DND-41 (cell line): ENCODE data around the gene PRKCE.
A peak's percentile ranks its signal among the peaks of the same experiment; 100 is the strongest.

Experiments
- ATAC-seq: fragments of 200-7000 bp; cut with Tn5 transposase; 3 replicates; pipeline ENCODE4 v1.9.1; 2021; ENCODE audit warnings: low read depth; ENCODE audit not compliant: insufficient read depth
- DNase-seq: peaks from one replicate; pipeline ENCODE4 v3.0.0-alpha.2; 2020
- H2AFZ ChIP-seq: 2 replicates; pipeline ENCODE4 v1.6.0; 2012; ENCODE audit warnings: low read depth, low read length
- H3K27ac ChIP-seq: 2 replicates; pipeline ENCODE4 v1.5.1; 2012; ENCODE audit warnings: low read length, inconsistent platforms
- H3K27me3 ChIP-seq: fragments of 200-600 bp; sonication (generic); 2 replicates; pipeline ENCODE4 v1.6.0; 2012; ENCODE audit warnings: low read length, mild to moderate bottlenecking, inconsistent platforms; ENCODE audit not compliant: insufficient read depth, poor library complexity
- H3K36me3 ChIP-seq: 2 replicates; pipeline ENCODE4 v1.5.1; 2012; ENCODE audit warnings: low read length, inconsistent platforms; ENCODE audit not compliant: insufficient read depth
- H3K4me1 ChIP-seq: 2 replicates; pipeline ENCODE4 v1.5.1; 2012; ENCODE audit warnings: mild to moderate bottlenecking, low read length; ENCODE audit not compliant: insufficient read depth
- H3K4me2 ChIP-seq: 2 replicates; pipeline ENCODE4 v1.6.0; 2012; ENCODE audit warnings: mild to moderate bottlenecking, moderate library complexity, low read length, inconsistent platforms; ENCODE audit not compliant: insufficient read depth
- H3K4me3 ChIP-seq, 2 experiments: fragments of 200-600 bp in 1 of 2; shearing (Covaris generic) in 1 of 2; 2 replicates each; pipeline ENCODE4 v1.5.1; 2012 to 2016; ENCODE audit warnings: inconsistent platforms in 2 of 2, low read length in 2 of 2, mild to moderate bottlenecking in 2 of 2, low read depth in 1 of 2, moderate library complexity in 1 of 2
- H3K79me2 ChIP-seq: 2 replicates; pipeline ENCODE4 v1.6.0; 2012; ENCODE audit warnings: low read length, inconsistent platforms; ENCODE audit not compliant: insufficient read depth
- H3K9ac ChIP-seq: 2 replicates; pipeline ENCODE4 v1.6.0; 2012; ENCODE audit warnings: low read depth, mild to moderate bottlenecking, inconsistent platforms, low read length, moderate library complexity
- H3K9me3 ChIP-seq: 2 replicates; pipeline ENCODE4 v1.5.1; 2012; ENCODE audit warnings: low read length, moderate library complexity, mild to moderate bottlenecking, inconsistent platforms; ENCODE audit not compliant: insufficient read depth, severe bottlenecking
- H4K20me1 ChIP-seq: 2 replicates; pipeline ENCODE4 v1.6.0; 2012; ENCODE audit warnings: low read length; ENCODE audit not compliant: insufficient read depth
- CTCF ChIP-seq: IDR thresholded peaks from 2 replicates; pipeline ENCODE4 v1.5.1; 2012; ENCODE audit warnings: borderline replicate concordance, low read length, moderate library complexity, mild to moderate bottlenecking; ENCODE audit not compliant: poor library complexity, severe bottlenecking; ENCODE audit errors: extremely low read depth
- EZH2 ChIP-seq: IDR thresholded peaks from 3 replicates; pipeline ENCODE4 v1.6.1; 2012; ENCODE audit warnings: borderline replicate concordance, low read depth, mild to moderate bottlenecking, moderate library complexity, low read length, inconsistent platforms; ENCODE audit not compliant: severe bottlenecking

Gene PRKCE

GRCh38 chr2:45649858-45650811, 1.3 kb upstream of the PRKCE start:
- Histone ChIP-seq H2AFZ (peak overlapping the region; percentile 85), H3K4me1 (peaks cover 45% of the 10 kb centered on the region), H3K36me3 (no peaks in the 10 kb centered on the region; the same call in 1 of the 2 replicates), H3K9ac (peak overlapping the region; percentile 77), H3K4me2 (peak overlapping the region; percentile 88), H3K79me2 (peaks cover 30% of the 10 kb centered on the region), H3K4me3 (peak overlapping the region; percentile 71 to 88), H3K27me3 (no peaks in the 10 kb centered on the region), H4K20me1 (peaks cover 17% of the 10 kb centered on the region; the same call in 1 of the 2 replicates), H3K27ac (peak overlapping the region; percentile 56), H3K9me3 (no peaks in the 10 kb centered on the region)
- peak; percentile 38 for ATAC-seq
- TF ChIP-seq EZH2, result no peak
- no peak for TF ChIP-seq CTCF
- peak; percentile 60 for DNase-seq

- peak overlapping the region; percentile 85 for H2AFZ ChIP-seq
- H3K9me3 ChIP-seq, result no peaks in the 10 kb centered on the region
- ATAC-seq, result peak; percentile 81
- peaks cover 17% of the 10 kb centered on the region; the same call in 1 of the 2 replicates for H4K20me1 ChIP-seq
- H3K4me3 ChIP-seq, result peak overlapping the region; percentile 71 to 88; a peak in 3 of 4 replicates
- TF ChIP-seq EZH2 (no peak), CTCF (peak; percentile 65)
- H3K36me3 ChIP-seq, result no peaks in the 10 kb centered on the region; the same call in 1 of the 2 replicates
- H3K27ac ChIP-seq, result peak overlapping the region; percentile 56
- H3K79me2 ChIP-seq, result peaks cover 32% of the 10 kb centered on the region
- peak overlapping the region; percentile 88 for H3K4me2 ChIP-seq
- peaks cover 47% of the 10 kb centered on the region for H3K4me1 ChIP-seq
- DNase-seq, result peak; percentile 90
- peak overlapping the region; percentile 77 for H3K9ac ChIP-seq
- no peaks in the 10 kb centered on the region for H3K27me3 ChIP-seq
Observed at GRCh38 chr2:45650851-45651414, 542 bp upstream of the PRKCE start.

GRCh38 chr2:45652090-45653031, 886 bp downstream of the PRKCE start:
- Histone ChIP-seq H3K4me1 (peaks cover 47% of the 10 kb centered on the region), H3K9me3 (no peaks in the 10 kb centered on the region), H3K9ac (peak overlapping the region; percentile 77), H3K27me3 (no peaks in the 10 kb centered on the region), H3K4me2 (peak overlapping the region; percentile 88), H2AFZ (peak overlapping the region; percentile 85), H3K27ac (no peak overlapping the region; the same call in 1 of the 2 replicates), H3K36me3 (no peaks in the 10 kb centered on the region; the same call in 1 of the 2 replicates), H4K20me1 (peaks cover 20% of the 10 kb centered on the region; the same call in 1 of the 2 replicates), H3K79me2 (peaks cover 34% of the 10 kb centered on the region), H3K4me3 (peak overlapping the region; percentile 71 to 84)
- DNase-seq, result no peak
- TF ChIP-seq EZH2 (no peak), CTCF (no peak)
- no peak for ATAC-seq
